H9 (cell line): ENCODE measurements around the gene DES. TPM values are rescaled to one million over a fixed set of nuclear protein-coding genes. Genes with fewer than 3 reads are reported as not detected.

Experiments used
- DNase-seq: peaks from one replicate; pipeline ENCODE4 v3.0.0-alpha.2; 2017
- H2AFZ ChIP-seq: one replicate; pipeline ENCODE4 v1.6.1; 2013; ENCODE audit warnings: mild to moderate bottlenecking, low read length, control low read depth, moderate library complexity
- H2AK5ac ChIP-seq: 2 replicates; pipeline ENCODE4 v1.6.1; 2013; ENCODE audit warnings: low read length, control low read depth, mixed read lengths; ENCODE audit not compliant: insufficient read length
- H2BK120ac ChIP-seq: one replicate; pipeline ENCODE4 v1.6.1; 2013; ENCODE audit warnings: low read depth, mild to moderate bottlenecking, low read length, control low read depth, inconsistent platforms; ENCODE audit not compliant: poor library complexity, severe bottlenecking
- H2BK12ac ChIP-seq: 2 replicates; pipeline ENCODE4 v1.6.1; 2013; ENCODE audit warnings: low read length, control low read depth, mixed read lengths, low read depth; ENCODE audit not compliant: insufficient read length
- H2BK15ac ChIP-seq: 2 replicates; pipeline ENCODE4 v1.6.1; 2013; ENCODE audit warnings: low read depth, low read length, control low read depth
- H2BK20ac ChIP-seq: one replicate; pipeline ENCODE4 v1.6.1; 2013; ENCODE audit warnings: low read depth, mild to moderate bottlenecking, low read length, control low read depth, inconsistent platforms; ENCODE audit not compliant: poor library complexity, severe bottlenecking
- H2BK5ac ChIP-seq: 2 replicates; pipeline ENCODE4 v1.6.1; 2013; ENCODE audit warnings: low read length, control low read depth, mixed read lengths; ENCODE audit not compliant: insufficient read length
- H3K14ac ChIP-seq: 2 replicates; pipeline ENCODE4 v1.6.1; 2013; ENCODE audit warnings: low read length, control low read depth; ENCODE audit not compliant: insufficient read depth
- H3K18ac ChIP-seq: 2 replicates; pipeline ENCODE4 v1.6.1; 2013; ENCODE audit warnings: low read depth, mild to moderate bottlenecking, mixed read lengths, low read length, control low read depth; ENCODE audit not compliant: insufficient read length
- H3K23ac ChIP-seq: 2 replicates; pipeline ENCODE4 v1.6.1; 2013; ENCODE audit warnings: low read length, control low read depth, mixed read lengths, low read depth; ENCODE audit not compliant: insufficient read length
- H3K23me2 ChIP-seq: 2 replicates; pipeline ENCODE4 v1.6.1; 2013; ENCODE audit warnings: low read depth, mild to moderate bottlenecking, mixed read lengths, low read length, control low read depth; ENCODE audit not compliant: insufficient read length, poor library complexity, severe bottlenecking
- H3K27ac ChIP-seq: 2 replicates; pipeline ENCODE4 v1.5.1; 2013; ENCODE audit warnings: low read length, control low read depth, mixed read lengths, low read depth; ENCODE audit not compliant: insufficient read length
- H3K27me3 ChIP-seq: 2 replicates; pipeline ENCODE4 v1.6.1; 2013; ENCODE audit warnings: low read length, control low read depth, inconsistent platforms; ENCODE audit not compliant: insufficient read depth
- H3K4ac ChIP-seq: 2 replicates; pipeline ENCODE4 v1.6.1; 2013; ENCODE audit warnings: low read depth, mild to moderate bottlenecking, control low read depth, inconsistent platforms, low read length, moderate library complexity
- H3K4me1 ChIP-seq: 2 replicates; pipeline ENCODE4 v1.6.1; 2013; ENCODE audit warnings: low read length, control low read depth, inconsistent platforms; ENCODE audit not compliant: insufficient read depth
- H3K4me2 ChIP-seq: 2 replicates; pipeline ENCODE4 v1.6.1; 2013; ENCODE audit warnings: low read length, control low read depth, mixed read lengths; ENCODE audit not compliant: insufficient read length, insufficient read depth
- H3K56ac ChIP-seq: 2 replicates; pipeline ENCODE4 v1.6.1; 2013; ENCODE audit warnings: low read depth, mild to moderate bottlenecking, mixed read lengths, low read length, control low read depth; ENCODE audit not compliant: insufficient read length
- H3K79me1 ChIP-seq: 2 replicates; pipeline ENCODE4 v1.6.1; 2013; ENCODE audit warnings: low read depth, mild to moderate bottlenecking, moderate library complexity, low read length, control low read depth, inconsistent platforms; ENCODE audit not compliant: insufficient read depth, poor library complexity, severe bottlenecking
- H3K79me2 ChIP-seq: 2 replicates; pipeline ENCODE4 v1.6.1; 2013; ENCODE audit warnings: low read length, control low read depth, inconsistent platforms; ENCODE audit not compliant: insufficient read depth
- H3K9ac ChIP-seq: 2 replicates; pipeline ENCODE4 v1.6.1; 2013; ENCODE audit warnings: low read length, control low read depth, mixed read lengths; ENCODE audit not compliant: insufficient read length; ENCODE audit errors: extremely low read depth
- H3K9me3 ChIP-seq: one replicate; pipeline ENCODE4 v1.6.1; 2013; ENCODE audit warnings: low read depth, low read length, inconsistent platforms; ENCODE audit not compliant: control insufficient read depth
- H3T11ph ChIP-seq: one replicate; pipeline ENCODE4 v1.6.1; 2013; ENCODE audit warnings: mild to moderate bottlenecking, low read length, control low read depth, inconsistent platforms
- H4K20me1 ChIP-seq: one replicate; pipeline ENCODE4 v1.6.1; 2013; ENCODE audit not compliant: control insufficient read depth, insufficient read length, insufficient read depth
- H4K5ac ChIP-seq: 2 replicates; pipeline ENCODE4 v1.6.1; 2013; ENCODE audit warnings: low read depth, mild to moderate bottlenecking, mixed read lengths, low read length, control low read depth; ENCODE audit not compliant: insufficient read length
- H4K8ac ChIP-seq: replicated peaks from 2 replicates; pipeline ENCODE4 v1.6.1; 2013; ENCODE audit warnings: low read length, control low read depth, mixed read lengths, low read depth; ENCODE audit not compliant: insufficient read length
- H4K91ac ChIP-seq: 2 replicates; pipeline ENCODE4 v1.6.1; 2013; ENCODE audit warnings: low read depth, mild to moderate bottlenecking, moderate library complexity, mixed read lengths, low read length, control low read depth; ENCODE audit not compliant: insufficient read length
- H3K27ac Mint-ChIP-seq, 3 experiments: 2 replicates in 2 of 3; 3 replicates in 1 of 3; pipeline ENCODE4 v1.8.0; 2020 to 2021; ENCODE audit warnings: mixed read lengths in 3 of 3, mild to moderate bottlenecking in 1 of 3, moderate library complexity in 1 of 3
- H3K27me3 Mint-ChIP-seq: 2 replicates; pipeline ENCODE4 v1.8.0; 2021; ENCODE audit warnings: low read depth, mild to moderate bottlenecking, moderate library complexity, mixed read lengths
- H3K36me3 Mint-ChIP-seq, 3 experiments: 2 replicates in 2 of 3; 3 replicates in 1 of 3; pipeline ENCODE4 v1.8.0; 2020 to 2021; ENCODE audit warnings: low read depth in 3 of 3, mixed read lengths in 3 of 3; ENCODE audit not compliant: insufficient read depth in 1 of 3
- H3K4me1 Mint-ChIP-seq, 2 experiments: 2 replicates each; pipeline ENCODE4 v1.8.0; 2020; ENCODE audit warnings: mixed read lengths in 2 of 2
- H3K4me3 Mint-ChIP-seq, 2 experiments: 2 replicates in 1 of 2; 3 replicates in 1 of 2; pipeline ENCODE4 v1.8.0; 2020 to 2021; ENCODE audit warnings: mild to moderate bottlenecking in 2 of 2, mixed read lengths in 2 of 2, moderate library complexity in 1 of 2
- H3K9me3 Mint-ChIP-seq, 2 experiments: 2 replicates in 1 of 2; 3 replicates in 1 of 2; pipeline ENCODE4 v1.8.0; 2020; ENCODE audit warnings: mild to moderate bottlenecking in 2 of 2, mixed read lengths in 2 of 2, moderate library complexity in 1 of 2
- WGBS: extraction: QIAGEN DNeasy Blood & Tissue Kit; methylation state at CpG from one replicate; pipeline ENCODE4 v1.1.7; 2013; ENCODE audit warnings: missing lambda C conversion rate, low lambda C conversion rate, mixed read lengths; ENCODE audit not compliant: insufficient read length; ENCODE audit errors: extremely low coverage; 5-methylcytosine and 5-hydroxymethylcytosine counted together
- total RNA-seq: library from RNA; stranded (reverse); gene quantifications from 2 replicates; pipeline ENCODE4 v1.2.1, GENCODE V29; 2021
- TF ChIP-seq, protein P1 (sequence below): fragments of 200-600 bp; sonication (generic); conservative IDR thresholded peaks from 3 replicates; pipeline ENCODE4 v1.8.0; 2021; ENCODE audit warnings: antibody characterized with exemption, mild to moderate bottlenecking

Gene DES
- total RNA-seq, 1 experiment from 2014 or later = 4.6 TPM

DNA sequence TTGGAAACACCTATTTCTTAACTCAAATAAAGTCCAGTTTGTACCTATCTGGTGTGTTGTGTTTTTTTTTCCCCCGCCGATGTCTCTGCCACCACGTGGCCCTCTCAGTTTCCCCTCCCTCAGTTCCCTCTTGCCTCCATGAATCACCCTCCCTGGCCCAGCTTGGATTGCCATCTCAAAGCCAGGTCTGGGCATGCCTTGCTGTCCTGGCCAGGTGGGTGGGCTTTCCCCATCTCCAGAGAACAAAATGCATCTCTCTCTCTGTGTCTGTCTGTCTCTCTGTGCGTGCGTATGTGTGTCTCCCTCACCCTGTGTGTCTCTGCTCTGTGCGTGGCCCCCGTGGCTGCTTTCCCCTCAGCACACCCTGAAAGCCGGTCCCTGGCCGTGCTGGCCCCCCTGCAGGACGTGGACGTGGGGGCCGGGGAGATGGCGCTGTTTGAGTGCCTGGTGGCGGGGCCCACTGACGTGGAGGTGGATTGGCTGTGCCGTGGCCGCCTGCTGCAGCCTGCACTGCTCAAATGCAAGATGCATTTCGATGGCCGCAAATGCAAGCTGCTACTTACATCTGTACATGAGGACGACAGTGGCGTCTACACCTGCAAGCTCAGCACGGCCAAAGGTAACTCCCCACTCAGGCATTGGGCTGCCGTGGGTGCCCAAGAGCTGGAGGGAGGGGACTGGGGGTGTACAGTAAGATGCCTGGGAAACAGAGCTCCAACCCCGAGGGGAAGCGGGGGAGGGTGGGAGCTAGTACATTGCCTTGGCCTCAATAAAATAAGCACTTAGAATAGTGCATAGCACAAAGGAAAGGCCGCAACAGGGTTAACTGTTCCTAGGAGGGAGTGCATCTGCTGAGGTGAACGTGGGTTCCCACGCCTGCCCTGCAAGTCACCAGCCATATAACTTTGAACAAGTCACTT is 48.9 kb downstream of the DES start:
- H3K4me2 ChIP-seq = no peak overlapping the region
- no peak overlapping the region for H4K8ac ChIP-seq
- H3K56ac ChIP-seq = no peak overlapping the region
- H3K23ac ChIP-seq = no peak overlapping the region
- Mint-ChIP-seq H3K9me3 (no peaks in the 10 kb centered on the region; a peak in 1 of 5 replicates), H3K27ac (peak overlapping the region in 1 of 3 experiments; percentile 79; a peak in 2 of 7 replicates), H3K4me1 (peaks cover 0 to under 1% of the 10 kb centered on the region in 2 experiments; a peak in 1 of 4 replicates), H3K4me3 (no peak overlapping the region), H3K36me3 (peaks cover 2 to 18% (median 9%) of the 10 kb centered on the region in 3 experiments), H3K27me3 (peaks cover 5% of the 10 kb centered on the region; the same call in 1 of the 2 replicates)
- no peak overlapping the region for H3T11ph ChIP-seq
- no peak overlapping the region for H3K18ac ChIP-seq
- H4K91ac ChIP-seq = no peak overlapping the region
- H2BK15ac ChIP-seq = no peak overlapping the region
- no peak for DNase-seq
- no peaks in the 10 kb centered on the region for H3K4me1 ChIP-seq
- no peaks in the 10 kb centered on the region for H3K79me1 ChIP-seq
- no peaks in the 10 kb centered on the region for H3K27me3 ChIP-seq
- no peak overlapping the region for H3K9ac ChIP-seq
- H3K79me2 ChIP-seq = no peaks in the 10 kb centered on the region
- no peak overlapping the region for H2AFZ ChIP-seq
- no peak overlapping the region for H3K14ac ChIP-seq
- H3K27ac ChIP-seq = no peak overlapping the region
- no peaks in the 10 kb centered on the region for H3K9me3 ChIP-seq
- H4K20me1 ChIP-seq = no peaks in the 10 kb centered on the region
- no peaks in the 10 kb centered on the region for H3K23me2 ChIP-seq
- no peak overlapping the region for H2BK12ac ChIP-seq
- no peak overlapping the region for H2AK5ac ChIP-seq
- no peak overlapping the region for H4K5ac ChIP-seq
- WGBS = no CpG with 5 or more reads among the region's 28 CpGs
- no peak overlapping the region for H2BK20ac ChIP-seq
- H2BK120ac ChIP-seq = no peak overlapping the region
- no peak overlapping the region for H3K4ac ChIP-seq
- no peak overlapping the region for H2BK5ac ChIP-seq
- TF ChIP-seq, protein P1, sequence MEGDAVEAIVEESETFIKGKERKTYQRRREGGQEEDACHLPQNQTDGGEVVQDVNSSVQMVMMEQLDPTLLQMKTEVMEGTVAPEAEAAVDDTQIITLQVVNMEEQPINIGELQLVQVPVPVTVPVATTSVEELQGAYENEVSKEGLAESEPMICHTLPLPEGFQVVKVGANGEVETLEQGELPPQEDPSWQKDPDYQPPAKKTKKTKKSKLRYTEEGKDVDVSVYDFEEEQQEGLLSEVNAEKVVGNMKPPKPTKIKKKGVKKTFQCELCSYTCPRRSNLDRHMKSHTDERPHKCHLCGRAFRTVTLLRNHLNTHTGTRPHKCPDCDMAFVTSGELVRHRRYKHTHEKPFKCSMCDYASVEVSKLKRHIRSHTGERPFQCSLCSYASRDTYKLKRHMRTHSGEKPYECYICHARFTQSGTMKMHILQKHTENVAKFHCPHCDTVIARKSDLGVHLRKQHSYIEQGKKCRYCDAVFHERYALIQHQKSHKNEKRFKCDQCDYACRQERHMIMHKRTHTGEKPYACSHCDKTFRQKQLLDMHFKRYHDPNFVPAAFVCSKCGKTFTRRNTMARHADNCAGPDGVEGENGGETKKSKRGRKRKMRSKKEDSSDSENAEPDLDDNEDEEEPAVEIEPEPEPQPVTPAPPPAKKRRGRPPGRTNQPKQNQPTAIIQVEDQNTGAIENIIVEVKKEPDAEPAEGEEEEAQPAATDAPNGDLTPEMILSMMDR = no peak
